PC-3 (cell line): ENCODE results near the gene PRSS12. TPM values are rescaled to one million over a fixed set of nuclear protein-coding genes. Genes with fewer than 3 reads are reported as not detected.
"Not testable (repeated sequence)": the region's sequence is repeated elsewhere in the genome, so short reads cannot be mapped to it uniquely, and the experiment has no call there.

Source experiments
- ATAC-seq: fragments of 200-7000 bp; cut with Tn5 transposase; 2 replicates; pipeline ENCODE4 v1.9.1; 2020; ENCODE audit warnings: mild to moderate bottlenecking, moderate library complexity
- BruUV-seq: library from RNA; stranded (reverse); fragments of 400-500 nt; replicated peaks from 2 replicates; lab custom pipeline; 2021; lab: Mats Ljungman, UMichigan
- CTCF ChIA-PET: fragments of 300-600 bp; sonication (Branson Sonifier 250); formaldehyde crosslinking; loops from one replicate; lab custom pipeline; 2022; ENCODE audit warnings: antibody characterized with exemption; lab: Charles Lee
- POLR2A ChIA-PET: fragments of 300-600 bp; sonication (Branson Sonifier 250); formaldehyde crosslinking; loops from one replicate; lab custom pipeline; 2022; ENCODE audit warnings: antibody characterized with exemption; ENCODE audit not compliant: unreplicated experiment; lab: Charles Lee
- DNase-seq: peaks from one replicate; pipeline ENCODE4 v3.0.0-alpha.2; 2015
- H2AFZ ChIP-seq: fragments of 300-600 bp; sonication (generic); 2 replicates; pipeline ENCODE4 v1.6.0; 2016; ENCODE audit warnings: antibody characterized with exemption, low read length
- H3F3A ChIP-seq: fragments of 300-600 bp; sonication (generic); one replicate; pipeline ENCODE4 v1.6.0; 2017; ENCODE audit warnings: antibody characterized with exemption, low read length, control low read depth, mild to moderate bottlenecking; ENCODE audit not compliant: unreplicated experiment
- H3K27ac ChIP-seq: fragments of 300-600 bp; sonication (generic); 2 replicates; pipeline ENCODE4 v1.5.1; 2016; ENCODE audit warnings: mild to moderate bottlenecking, low read length
- H3K27me3 ChIP-seq: fragments of 300-600 bp; sonication (generic); 2 replicates; pipeline ENCODE4 v1.6.1; 2016; ENCODE audit warnings: low read length, mixed read lengths
- H3K36me3 ChIP-seq: fragments of 300-600 bp; sonication (generic); 2 replicates; pipeline ENCODE4 v1.6.1; 2016; ENCODE audit warnings: low read depth, mixed run types, low read length, mixed read lengths
- H3K4me1 ChIP-seq: fragments of 300-600 bp; sonication (generic); 2 replicates; pipeline ENCODE4 v1.5.1; 2016; ENCODE audit warnings: low read length; ENCODE audit not compliant: insufficient read depth
- H3K4me2 ChIP-seq: fragments of 300-600 bp; sonication (generic); 2 replicates; pipeline ENCODE4 v1.6.0; 2016; ENCODE audit warnings: low read length
- H3K4me3 ChIP-seq: fragments of 300-600 bp; sonication (generic); 2 replicates; pipeline ENCODE4 v1.5.1; 2016; ENCODE audit warnings: mild to moderate bottlenecking, low read length, mixed read lengths
- H3K79me2 ChIP-seq: fragments of 300-600 bp; sonication (generic); 2 replicates; pipeline ENCODE4 v1.6.1; 2017; ENCODE audit warnings: low read length, mixed read lengths
- H3K9ac ChIP-seq: fragments of 300-600 bp; sonication (generic); 2 replicates; pipeline ENCODE4 v1.6.0; 2016; ENCODE audit warnings: mild to moderate bottlenecking, low read length
- H3K9me2 ChIP-seq: fragments of 300-600 bp; sonication (generic); replicated peaks from 2 replicates; pipeline ENCODE4 v1.6.1; 2016; ENCODE audit warnings: mixed run types, low read length, mixed read lengths
- H3K9me3 ChIP-seq: fragments of 300-600 bp; sonication (generic); 2 replicates; pipeline ENCODE4 v1.6.1; 2016; ENCODE audit warnings: low read length, mixed read lengths
- H4K20me1 ChIP-seq: fragments of 300-600 bp; sonication (generic); 2 replicates; pipeline ENCODE4 v1.6.1; 2016; ENCODE audit warnings: low read length, mixed read lengths
- EZH2 ChIP-seq: fragments of 300-600 bp; sonication (generic); IDR thresholded peaks from one replicate; pipeline ENCODE4 v1.6.1; 2017; ENCODE audit warnings: antibody characterized with exemption, mild to moderate bottlenecking, low read length; ENCODE audit not compliant: unreplicated experiment
- EZH2phosphoT487 ChIP-seq: fragments of 300-600 bp; sonication (generic); IDR thresholded peaks from 2 replicates; pipeline ENCODE4 v1.6.1; 2018; ENCODE audit warnings: mild to moderate bottlenecking, antibody characterized with exemption, low read length, borderline replicate concordance
- intact Hi-C: fragments of 100-400 bp; cut with micrococcal nuclease; formaldehyde crosslinking; loops from 2 replicates; pipeline ENCODE4 v1.9.0; 2023
- total RNA-seq: library from RNA; depleted of rRNA; stranded (reverse); fragments of >200 nt; gene quantifications from 2 replicates; pipeline ENCODE4 v1.2.3, GENCODE V29; 2014
- TF ChIP-seq, protein P1 (sequence below): fragments of 300-600 bp; sonication (generic); conservative IDR thresholded peaks from 2 replicates; pipeline ENCODE4 v1.5.1; 2017; ENCODE audit warnings: antibody characterized with exemption, low read depth, mild to moderate bottlenecking, low read length

PRSS12 gene
- total RNA-seq, 1 experiment from 2014 or later = 1.5 TPM

DNA sequence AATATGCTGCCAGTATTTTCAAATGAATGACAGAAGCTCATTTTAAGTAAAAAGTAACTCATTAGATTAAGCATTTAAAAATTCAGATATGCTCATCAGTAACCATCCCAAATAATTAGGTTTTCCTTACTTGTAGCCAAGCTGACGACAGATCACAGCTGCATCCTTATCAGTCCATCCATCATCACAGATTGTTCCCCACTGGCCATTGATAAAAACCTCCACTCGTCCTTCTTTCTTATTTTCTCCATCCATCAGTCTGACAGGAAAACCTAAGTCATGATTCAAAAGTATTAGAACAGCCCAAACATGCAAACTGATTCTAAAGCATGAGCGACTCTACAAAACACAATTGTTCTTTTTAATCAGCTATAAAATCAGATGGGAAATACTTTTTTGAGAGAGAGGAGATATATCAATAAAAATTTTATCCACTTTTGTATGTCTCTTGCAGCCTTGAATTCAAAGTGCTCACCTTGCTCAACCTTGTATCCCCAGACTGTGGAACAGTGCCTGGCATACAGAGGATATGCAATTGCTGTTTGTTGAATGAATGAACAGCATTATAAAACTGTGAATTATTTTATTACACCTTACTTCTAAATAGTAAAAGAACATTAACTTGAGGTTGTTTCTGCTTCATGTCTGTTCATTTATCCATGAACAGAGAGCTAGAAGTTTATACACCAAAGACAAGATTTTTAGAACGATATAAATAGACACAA is 44.3 kb downstream of the PRSS12 start:
- ChIA-PET POLR2A (no interaction called here), CTCF (no interaction called here)
- ATAC-seq (no peak), DNase-seq (no peak)
- Histone ChIP-seq H3K4me2 (no peak overlapping the region), H3K9me2 (no peaks in the 10 kb centered on the region), H2AFZ (no peak overlapping the region), H3K4me1 (no peaks in the 10 kb centered on the region), H3K9me3 (no peaks in the 10 kb centered on the region), H3K27me3 (no peaks in the 10 kb centered on the region; the same call in 1 of the 2 replicates), H3K79me2 (no peaks in the 10 kb centered on the region), H3K4me3 (no peak overlapping the region), H4K20me1 (no peaks in the 10 kb centered on the region), H3K27ac (no peak overlapping the region), H3F3A (no peaks in the 10 kb centered on the region), H3K36me3 (no peaks in the 10 kb centered on the region), H3K9ac (no peak overlapping the region)
- intact Hi-C loops = no loop called here
- BruUV-seq = no TSS peak
- TF ChIP-seq EZH2 (no peak), EZH2phosphoT487 (no peak)
- TF ChIP-seq, protein P1, sequence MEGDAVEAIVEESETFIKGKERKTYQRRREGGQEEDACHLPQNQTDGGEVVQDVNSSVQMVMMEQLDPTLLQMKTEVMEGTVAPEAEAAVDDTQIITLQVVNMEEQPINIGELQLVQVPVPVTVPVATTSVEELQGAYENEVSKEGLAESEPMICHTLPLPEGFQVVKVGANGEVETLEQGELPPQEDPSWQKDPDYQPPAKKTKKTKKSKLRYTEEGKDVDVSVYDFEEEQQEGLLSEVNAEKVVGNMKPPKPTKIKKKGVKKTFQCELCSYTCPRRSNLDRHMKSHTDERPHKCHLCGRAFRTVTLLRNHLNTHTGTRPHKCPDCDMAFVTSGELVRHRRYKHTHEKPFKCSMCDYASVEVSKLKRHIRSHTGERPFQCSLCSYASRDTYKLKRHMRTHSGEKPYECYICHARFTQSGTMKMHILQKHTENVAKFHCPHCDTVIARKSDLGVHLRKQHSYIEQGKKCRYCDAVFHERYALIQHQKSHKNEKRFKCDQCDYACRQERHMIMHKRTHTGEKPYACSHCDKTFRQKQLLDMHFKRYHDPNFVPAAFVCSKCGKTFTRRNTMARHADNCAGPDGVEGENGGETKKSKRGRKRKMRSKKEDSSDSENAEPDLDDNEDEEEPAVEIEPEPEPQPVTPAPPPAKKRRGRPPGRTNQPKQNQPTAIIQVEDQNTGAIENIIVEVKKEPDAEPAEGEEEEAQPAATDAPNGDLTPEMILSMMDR = no peak

DNA sequence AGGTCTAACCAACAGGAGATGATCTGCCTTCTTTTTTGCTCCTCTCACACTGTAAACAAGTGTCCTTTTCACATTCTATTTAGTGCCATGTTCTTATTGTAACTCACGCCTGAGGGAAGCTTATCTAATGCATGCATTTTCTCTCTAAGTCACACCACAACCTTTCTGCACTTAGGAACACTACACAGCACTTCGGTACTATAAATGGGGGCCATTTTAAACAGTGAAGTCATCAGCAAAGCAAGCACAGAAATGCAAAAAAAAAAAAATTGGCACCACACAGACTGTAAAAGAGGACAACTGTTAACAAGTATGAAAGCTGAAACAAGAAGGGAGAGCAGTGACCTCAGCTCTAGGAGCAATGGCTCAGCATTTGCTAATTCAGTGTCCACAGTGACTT is 45.2 kb downstream of the PRSS12 start:
- H3K27me3 ChIP-seq = no peaks in the 10 kb centered on the region; the same call in 1 of the 2 replicates
- CTCF ChIA-PET = no interaction called here

DNA sequence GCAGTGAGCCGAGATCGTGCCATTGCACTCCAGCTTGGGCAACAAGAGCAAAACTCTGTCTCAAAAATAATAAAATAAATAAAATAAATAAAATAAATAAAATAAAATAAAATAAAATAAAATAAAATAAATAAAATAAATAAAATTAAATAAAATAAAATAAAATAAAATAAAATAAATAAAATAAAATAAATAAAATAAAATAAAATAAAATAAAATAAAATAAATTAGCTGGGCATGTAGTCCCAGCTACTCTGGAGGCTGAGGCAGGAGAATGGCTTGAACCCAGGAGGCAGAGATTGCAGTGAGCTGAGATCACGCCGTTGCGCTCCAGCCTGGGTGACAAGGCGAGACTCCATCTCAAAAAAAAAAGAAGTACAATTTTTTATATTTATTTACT is 53.2 kb downstream of the PRSS12 start:
- POLR2A ChIA-PET = not testable (repeated sequence)
- CTCF ChIA-PET = interaction anchor here (0.7 kb wide), 1 partner anchor 53 kb away, joined by 7 read pairs; the partner anchor contains the start of gene PRSS12

More for the DNA sequence above, 45.2 kb downstream of the PRSS12 start:
- H3K79me2 ChIP-seq = no peaks in the 10 kb centered on the region
- no peaks in the 10 kb centered on the region for H4K20me1 ChIP-seq
- no peak for DNase-seq
- intact Hi-C loops = no loop called here
- H3K36me3 ChIP-seq = no peaks in the 10 kb centered on the region
- H3F3A ChIP-seq = no peaks in the 10 kb centered on the region
- H3K4me3 ChIP-seq = no peak overlapping the region
- no peaks in the 10 kb centered on the region for H3K9me2 ChIP-seq
- POLR2A ChIA-PET = no interaction called here
- no peak overlapping the region for H3K4me2 ChIP-seq
- no TSS peak for BruUV-seq
- no peak overlapping the region for H3K27ac ChIP-seq
- H3K9me3 ChIP-seq = no peaks in the 10 kb centered on the region
- H2AFZ ChIP-seq = no peak overlapping the region
- no peak overlapping the region for H3K9ac ChIP-seq
- TF ChIP-seq, protein P1 = no peak
- TF ChIP-seq EZH2 = no peak
- no peaks in the 10 kb centered on the region for H3K4me1 ChIP-seq
- ATAC-seq = no peak

More for the DNA sequence above, 53.2 kb downstream of the PRSS12 start:
- H3K4me3 ChIP-seq, BruUV-seq, H3K79me2 ChIP-seq, H3K9me3 ChIP-seq, H4K20me1 ChIP-seq, H3K27ac ChIP-seq, H3F3A ChIP-seq, intact Hi-C loops, H3K36me3 ChIP-seq, DNase-seq, ATAC-seq, H3K9me2 ChIP-seq, H3K4me1 ChIP-seq, H3K27me3 ChIP-seq, H3K9ac ChIP-seq, H2AFZ ChIP-seq, H3K4me2 ChIP-seq: not testable (repeated sequence)
